ENCODE results near the gene SLC18A3.

DNA sequence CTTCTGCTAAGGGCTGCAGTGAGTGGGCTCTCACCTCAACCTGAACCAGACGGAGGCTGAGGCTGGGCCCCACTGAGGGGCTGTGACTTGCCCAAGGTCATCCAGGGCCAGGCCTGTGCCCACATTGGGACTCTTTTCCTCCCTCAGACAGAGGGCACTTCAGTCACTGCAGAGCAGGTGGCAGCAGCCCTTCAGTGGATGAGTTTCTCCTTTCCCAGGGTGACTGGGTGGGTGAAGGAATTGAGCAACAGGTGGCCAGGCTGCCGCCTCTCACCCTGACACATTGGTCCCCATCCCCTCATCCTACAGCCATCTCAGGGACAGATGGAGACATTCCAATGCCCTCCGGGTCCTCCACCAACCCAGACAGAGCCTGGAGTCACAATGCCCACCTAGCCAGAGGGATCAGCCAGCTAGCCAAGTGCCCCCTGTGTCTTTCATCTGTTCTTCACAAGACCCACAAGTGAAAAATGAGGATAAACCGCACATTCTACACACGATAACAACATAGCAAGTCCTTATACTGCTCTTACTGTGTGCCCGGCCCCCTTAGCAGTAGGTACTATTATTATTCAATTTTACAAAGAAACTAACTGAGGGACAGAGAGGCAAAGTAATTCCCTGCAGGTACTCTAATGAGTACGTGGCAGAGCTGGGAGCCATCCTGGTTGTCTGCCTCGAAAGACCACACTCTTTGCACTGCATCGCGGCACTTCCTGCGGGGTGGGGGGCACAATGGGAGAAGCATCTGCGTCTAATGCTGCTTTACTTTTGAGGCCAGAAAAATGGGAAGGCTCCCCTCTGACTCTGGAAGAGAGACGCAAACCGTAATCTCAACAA lies 1.7 kb upstream of the SLC18A3 start:
- TF ChIP-seq, protein P1, sequence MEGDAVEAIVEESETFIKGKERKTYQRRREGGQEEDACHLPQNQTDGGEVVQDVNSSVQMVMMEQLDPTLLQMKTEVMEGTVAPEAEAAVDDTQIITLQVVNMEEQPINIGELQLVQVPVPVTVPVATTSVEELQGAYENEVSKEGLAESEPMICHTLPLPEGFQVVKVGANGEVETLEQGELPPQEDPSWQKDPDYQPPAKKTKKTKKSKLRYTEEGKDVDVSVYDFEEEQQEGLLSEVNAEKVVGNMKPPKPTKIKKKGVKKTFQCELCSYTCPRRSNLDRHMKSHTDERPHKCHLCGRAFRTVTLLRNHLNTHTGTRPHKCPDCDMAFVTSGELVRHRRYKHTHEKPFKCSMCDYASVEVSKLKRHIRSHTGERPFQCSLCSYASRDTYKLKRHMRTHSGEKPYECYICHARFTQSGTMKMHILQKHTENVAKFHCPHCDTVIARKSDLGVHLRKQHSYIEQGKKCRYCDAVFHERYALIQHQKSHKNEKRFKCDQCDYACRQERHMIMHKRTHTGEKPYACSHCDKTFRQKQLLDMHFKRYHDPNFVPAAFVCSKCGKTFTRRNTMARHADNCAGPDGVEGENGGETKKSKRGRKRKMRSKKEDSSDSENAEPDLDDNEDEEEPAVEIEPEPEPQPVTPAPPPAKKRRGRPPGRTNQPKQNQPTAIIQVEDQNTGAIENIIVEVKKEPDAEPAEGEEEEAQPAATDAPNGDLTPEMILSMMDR (IDR thresholded peaks at IDR 0.05) = no peak
- no peak for TF ChIP-seq POLR2A (IDR thresholded peaks at IDR 0.05)

All from tibial nerve (tissue), 3 donors.